Measurements from ENCODE around the gene MPDU1. TPM values are rescaled to one million over a fixed set of nuclear protein-coding genes. Genes with fewer than 3 reads are reported as not detected.
A peak's percentile ranks its signal among the peaks of the same experiment; 100 is the strongest.

MPDU1 gene
- total and polyA plus RNA-seq, 10 of the 15 experiments (the other 5 are each of a cell fraction or from before 2014, with no cell fraction given) = 3.6 to 138 (median 78.9) TPM

DNA sequence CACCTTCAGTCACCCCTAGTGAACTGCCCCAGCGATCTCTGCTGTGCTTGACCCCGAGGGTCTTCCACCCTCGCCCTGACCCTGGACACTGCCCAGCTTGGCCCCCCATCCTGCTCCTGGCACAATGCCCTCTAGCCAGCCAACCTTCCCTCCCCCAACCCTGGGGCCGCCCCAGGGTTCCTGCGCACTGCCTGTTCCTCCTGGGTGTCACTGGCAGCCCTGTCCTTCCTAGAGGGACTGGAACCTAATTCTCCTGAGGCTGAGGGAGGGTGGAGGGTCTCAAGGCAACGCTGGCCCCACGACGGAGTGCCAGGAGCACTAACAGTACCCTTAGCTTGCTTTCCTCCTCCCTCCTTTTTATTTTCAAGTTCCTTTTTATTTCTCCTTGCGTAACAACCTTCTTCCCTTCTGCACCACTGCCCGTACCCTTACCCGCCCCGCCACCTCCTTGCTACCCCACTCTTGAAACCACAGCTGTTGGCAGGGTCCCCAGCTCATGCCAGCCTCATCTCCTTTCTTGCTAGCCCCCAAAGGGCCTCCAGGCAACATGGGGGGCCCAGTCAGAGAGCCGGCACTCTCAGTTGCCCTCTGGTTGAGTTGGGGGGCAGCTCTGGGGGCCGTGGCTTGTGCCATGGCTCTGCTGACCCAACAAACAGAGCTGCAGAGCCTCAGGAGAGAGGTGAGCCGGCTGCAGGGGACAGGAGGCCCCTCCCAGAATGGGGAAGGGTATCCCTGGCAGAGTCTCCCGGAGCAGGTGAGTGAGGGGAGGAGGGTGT, 24.9 kb upstream of the MPDU1 start, which contains the start of gene TNFSF13:
TSS of gene TNFSF13 (plus strand) at position 207 of the 776 bp plus-strand sequence. CDS start at position 497, 290 bp downstream.
- peak within 1 kb of the TSS; percentile 92 for H3K4me2 ChIP-seq (ENCODE audit: control insufficient read depth, insufficient read depth)
- no peaks in the 10 kb centered on the region; a peak in 1 of 4 replicates for H3K36me3 ChIP-seq (ENCODE audit: control insufficient read depth in 2 of 2, insufficient read depth in 2 of 2, low read length in 1 of 2)
- ChIA-PET RAD21 (ENCODE audit: unreplicated experiment) (interaction anchor here (0.7 to 4.9 kb wide), 8 partner anchors 34 to 203 kb away, joined by 3 to 84 read pairs (median 6); partner anchors contain the start of genes FGF11, TMEM95 and TP53), POLR2A (interaction anchor here (0.9 to 4.2 kb wide), 11 partner anchors 11 to 129 kb away, joined by 3 to 36 read pairs (median 4); partner anchors contain the start of genes MPDU1, TMEM102, TP53 and WRAP53), CTCF (interaction anchor here (0.7 to 6.2 kb wide), 9 partner anchors 25 to 214 kb away, joined by 3 to 192 read pairs (median 5); partner anchors contain the start of genes MPDU1, TMEM95, TP53 and WRAP53), SMC1A (ENCODE audit: uncharacterized antibody, unreplicated experiment) (interaction anchor here (0.7 to 4.9 kb wide), 12 partner anchors 20 to 123 kb away, joined by 3 to 35 read pairs (median 4); partner anchors contain the start of genes CD68 and TMEM102)
- H3K27ac ChIP-seq (ENCODE audit: control insufficient read depth, insufficient read depth) = peak within 1 kb of the TSS; percentile 84
- H3K4me3 ChIP-seq = peak within 1 kb of the TSS; percentile 66
- BruUV-seq (replicated peaks) = TSS peak; percentile 44
- peak within 1 kb of the TSS; percentile 70 for H3K9ac ChIP-seq (ENCODE audit: control insufficient read depth, insufficient read depth, low read length)
- H3K9me3 ChIP-seq (replicated peaks; ENCODE audit: control insufficient read depth, insufficient read depth, low read length) = no peaks in the 10 kb centered on the region
- H2AFZ ChIP-seq (ENCODE audit: control insufficient read depth, low read depth, low read length) = peak within 1 kb of the TSS; percentile 82
- H3K4me1 ChIP-seq (ENCODE audit: control insufficient read depth, insufficient read depth, low read length) = peaks cover 38% of the 10 kb centered on the region
- intact Hi-C loops (cut with micrococcal nuclease; ENCODE audit: unreplicated experiment) = no loop called here
- H3K27me3 ChIP-seq (replicated peaks in 1 of 2; ENCODE audit: control insufficient read depth in 2 of 2, insufficient read depth in 2 of 2, low read length in 1 of 2) = no peaks in the 10 kb centered on the region
- TF ChIP-seq NBN (IDR thresholded peaks at IDR 0.05) = 0 out of 2 replicates have a peak, but pooled peaks have one; percentile 2
- TF ChIP-seq HDGF (IDR thresholded peaks at IDR 0.05) = 0 out of 2 replicates have a peak, but pooled peaks have one; percentile 66
- TF ChIP-seq, protein P1, sequence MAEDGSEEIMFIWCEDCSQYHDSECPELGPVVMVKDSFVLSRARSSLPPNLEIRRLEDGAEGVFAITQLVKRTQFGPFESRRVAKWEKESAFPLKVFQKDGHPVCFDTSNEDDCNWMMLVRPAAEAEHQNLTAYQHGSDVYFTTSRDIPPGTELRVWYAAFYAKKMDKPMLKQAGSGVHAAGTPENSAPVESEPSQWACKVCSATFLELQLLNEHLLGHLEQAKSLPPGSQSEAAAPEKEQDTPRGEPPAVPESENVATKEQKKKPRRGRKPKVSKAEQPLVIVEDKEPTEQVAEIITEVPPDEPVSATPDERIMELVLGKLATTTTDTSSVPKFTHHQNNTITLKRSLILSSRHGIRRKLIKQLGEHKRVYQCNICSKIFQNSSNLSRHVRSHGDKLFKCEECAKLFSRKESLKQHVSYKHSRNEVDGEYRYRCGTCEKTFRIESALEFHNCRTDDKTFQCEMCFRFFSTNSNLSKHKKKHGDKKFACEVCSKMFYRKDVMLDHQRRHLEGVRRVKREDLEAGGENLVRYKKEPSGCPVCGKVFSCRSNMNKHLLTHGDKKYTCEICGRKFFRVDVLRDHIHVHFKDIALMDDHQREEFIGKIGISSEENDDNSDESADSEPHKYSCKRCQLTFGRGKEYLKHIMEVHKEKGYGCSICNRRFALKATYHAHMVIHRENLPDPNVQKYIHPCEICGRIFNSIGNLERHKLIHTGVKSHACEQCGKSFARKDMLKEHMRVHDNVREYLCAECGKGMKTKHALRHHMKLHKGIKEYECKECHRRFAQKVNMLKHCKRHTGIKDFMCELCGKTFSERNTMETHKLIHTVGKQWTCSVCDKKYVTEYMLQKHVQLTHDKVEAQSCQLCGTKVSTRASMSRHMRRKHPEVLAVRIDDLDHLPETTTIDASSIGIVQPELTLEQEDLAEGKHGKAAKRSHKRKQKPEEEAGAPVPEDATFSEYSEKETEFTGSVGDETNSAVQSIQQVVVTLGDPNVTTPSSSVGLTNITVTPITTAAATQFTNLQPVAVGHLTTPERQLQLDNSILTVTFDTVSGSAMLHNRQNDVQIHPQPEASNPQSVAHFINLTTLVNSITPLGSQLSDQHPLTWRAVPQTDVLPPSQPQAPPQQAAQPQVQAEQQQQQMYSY (CRISPR knock-in tag; IDR thresholded peaks at IDR 0.05) = no peak
- no peak for TF ChIP-seq LARP7 (IDR thresholded peaks at IDR 0.05)
- 0 out of 2 replicates have a peak, but pooled peaks have one; percentile 24 for TF ChIP-seq CHD2 (IDR thresholded peaks at IDR 0.05; ENCODE audit: borderline replicate concordance, low read depth, low read length)
- FAIRE-seq = no peak
- 61% methylated on average over 16 of the region's 16 CpGs for WGBS (ENCODE audit: insufficient coverage, insufficient replicate concordance, low lambda C conversion rate, missing lambda C conversion rate)
- no peak for DNase-seq (ENCODE audit: low read depth, low spot score)
- peak; percentile 10; the same call in 2 of the 3 replicates for ATAC-seq
- H4K20me1 ChIP-seq (ENCODE audit: control insufficient read depth, insufficient read depth) = no peaks in the 10 kb centered on the region
- in situ Hi-C loops (cut with MboI) = loop anchor here (25.0 kb wide), 1 partner anchor 521 kb away; the partner anchor contains the start of genes SLC16A11 and SLC16A13
- peaks cover 23% of the 10 kb centered on the region for H3K79me2 ChIP-seq (ENCODE audit: control insufficient read depth, insufficient read depth, low read length)

All from GM12878 (cell line).